ENCODE results near the gene AGBL4.

Gene AGBL4

GRCh38 chr1:48629867-48630266, 1393.9 kb downstream of the AGBL4 start:
- in situ Hi-C loops (cut with HindIII; ENCODE audit: low pct_unique_long_range_greater_than_20kb, low sequenced_read_pairs), result no loop called here
- DNase-seq (ENCODE audit: low read depth in 1 of 2, low spot score in 1 of 2), result no peak
- TF ChIP-seq JUND (IDR thresholded peaks at IDR 0.05; ENCODE audit: low read depth), result no peak

- in situ Hi-C loops (cut with HindIII; ENCODE audit: low pct_unique_long_range_greater_than_20kb, low sequenced_read_pairs), result no loop called here
- no peak for DNase-seq (ENCODE audit: low read depth in 1 of 2, low spot score in 1 of 2)
- no peak for TF ChIP-seq JUND (IDR thresholded peaks at IDR 0.05; ENCODE audit: low read depth)
Measured at GRCh38 chr1:48627486-48627885, 1396.3 kb downstream of the AGBL4 start.

GRCh38 chr1:48619539-48619938, 1404.2 kb downstream of the AGBL4 start:
- in situ Hi-C loops (cut with HindIII; ENCODE audit: low pct_unique_long_range_greater_than_20kb, low sequenced_read_pairs), result no loop called here
- no peak for DNase-seq (ENCODE audit: low read depth in 1 of 2, low spot score in 1 of 2)
- no peak for TF ChIP-seq JUND (IDR thresholded peaks at IDR 0.05; ENCODE audit: low read depth)

- in situ Hi-C loops (cut with HindIII; ENCODE audit: low pct_unique_long_range_greater_than_20kb, low sequenced_read_pairs), result no loop called here
- no peak for TF ChIP-seq JUND (IDR thresholded peaks at IDR 0.05; ENCODE audit: low read depth)
- DNase-seq (ENCODE audit: low read depth in 1 of 2, low spot score in 1 of 2), result no peak
Measured at GRCh38 chr1:48617252-48617651, 1406.5 kb downstream of the AGBL4 start.

- DNase-seq (ENCODE audit: low read depth in 1 of 2, low spot score in 1 of 2), result no peak
- in situ Hi-C loops (cut with HindIII; ENCODE audit: low pct_unique_long_range_greater_than_20kb, low sequenced_read_pairs), result no loop called here
- TF ChIP-seq JUND (IDR thresholded peaks at IDR 0.05; ENCODE audit: low read depth), result no peak
Measured at GRCh38 chr1:48616710-48617109, 1407.0 kb downstream of the AGBL4 start.

- TF ChIP-seq JUND (IDR thresholded peaks at IDR 0.05; ENCODE audit: low read depth), result no peak
- in situ Hi-C loops (cut with HindIII; ENCODE audit: low pct_unique_long_range_greater_than_20kb, low sequenced_read_pairs), result no loop called here
- DNase-seq (ENCODE audit: low read depth in 1 of 2, low spot score in 1 of 2), result no peak
Measured at GRCh38 chr1:48611841-48612240, 1411.9 kb downstream of the AGBL4 start.

GRCh38 chr1:48610628-48611542, 1412.9 kb downstream of the AGBL4 start:
- TF ChIP-seq JUND (IDR thresholded peaks at IDR 0.05; ENCODE audit: low read depth), result no peak
- no peak for DNase-seq (ENCODE audit: low read depth in 1 of 2, low spot score in 1 of 2)
- in situ Hi-C loops (cut with HindIII; ENCODE audit: low pct_unique_long_range_greater_than_20kb, low sequenced_read_pairs), result no loop called here

- TF ChIP-seq JUND (IDR thresholded peaks at IDR 0.05; ENCODE audit: low read depth), result no peak
- in situ Hi-C loops (cut with HindIII; ENCODE audit: low pct_unique_long_range_greater_than_20kb, low sequenced_read_pairs), result no loop called here
- no peak for DNase-seq (ENCODE audit: low read depth in 1 of 2, low spot score in 1 of 2)
Measured at GRCh38 chr1:48608882-48609281, 1414.9 kb downstream of the AGBL4 start.

GRCh38 chr1:48603222-48603621, 1420.5 kb downstream of the AGBL4 start:
- no peak for DNase-seq (ENCODE audit: low read depth in 1 of 2, low spot score in 1 of 2)
- no peak for TF ChIP-seq JUND (IDR thresholded peaks at IDR 0.05; ENCODE audit: low read depth)
- in situ Hi-C loops (cut with HindIII; ENCODE audit: low pct_unique_long_range_greater_than_20kb, low sequenced_read_pairs), result no loop called here

- DNase-seq (ENCODE audit: low read depth in 1 of 2, low spot score in 1 of 2), result no peak
- no peak for TF ChIP-seq JUND (IDR thresholded peaks at IDR 0.05; ENCODE audit: low read depth)
- in situ Hi-C loops (cut with HindIII; ENCODE audit: low pct_unique_long_range_greater_than_20kb, low sequenced_read_pairs), result no loop called here
Measured at GRCh38 chr1:48602349-48602748, 1421.4 kb downstream of the AGBL4 start.

- in situ Hi-C loops (cut with HindIII; ENCODE audit: low pct_unique_long_range_greater_than_20kb, low sequenced_read_pairs), result no loop called here
- no peak for DNase-seq (ENCODE audit: low read depth in 1 of 2, low spot score in 1 of 2)
- no peak for TF ChIP-seq JUND (IDR thresholded peaks at IDR 0.05; ENCODE audit: low read depth)
Measured at GRCh38 chr1:48600182-48600581, 1423.6 kb downstream of the AGBL4 start.

- DNase-seq (ENCODE audit: low read depth in 1 of 2, low spot score in 1 of 2), result no peak
- in situ Hi-C loops (cut with HindIII; ENCODE audit: low pct_unique_long_range_greater_than_20kb, low sequenced_read_pairs), result no loop called here
- TF ChIP-seq JUND (IDR thresholded peaks at IDR 0.05; ENCODE audit: low read depth), result no peak
Measured at GRCh38 chr1:48597663-48598062, 1426.1 kb downstream of the AGBL4 start.

- no peak for DNase-seq (ENCODE audit: low read depth in 1 of 2, low spot score in 1 of 2)
- no peak for TF ChIP-seq JUND (IDR thresholded peaks at IDR 0.05; ENCODE audit: low read depth)
- in situ Hi-C loops (cut with HindIII; ENCODE audit: low pct_unique_long_range_greater_than_20kb, low sequenced_read_pairs), result no loop called here
Measured at GRCh38 chr1:48596046-48596445, 1427.7 kb downstream of the AGBL4 start.

GRCh38 chr1:48595613-48596012, 1428.1 kb downstream of the AGBL4 start:
- TF ChIP-seq JUND (IDR thresholded peaks at IDR 0.05; ENCODE audit: low read depth), result no peak
- in situ Hi-C loops (cut with HindIII; ENCODE audit: low pct_unique_long_range_greater_than_20kb, low sequenced_read_pairs), result no loop called here
- DNase-seq (ENCODE audit: low read depth in 1 of 2, low spot score in 1 of 2), result no peak

Measured in T47D (cell line).